ENCODE data around the gene NFIA.

The NFIA gene

DNA sequence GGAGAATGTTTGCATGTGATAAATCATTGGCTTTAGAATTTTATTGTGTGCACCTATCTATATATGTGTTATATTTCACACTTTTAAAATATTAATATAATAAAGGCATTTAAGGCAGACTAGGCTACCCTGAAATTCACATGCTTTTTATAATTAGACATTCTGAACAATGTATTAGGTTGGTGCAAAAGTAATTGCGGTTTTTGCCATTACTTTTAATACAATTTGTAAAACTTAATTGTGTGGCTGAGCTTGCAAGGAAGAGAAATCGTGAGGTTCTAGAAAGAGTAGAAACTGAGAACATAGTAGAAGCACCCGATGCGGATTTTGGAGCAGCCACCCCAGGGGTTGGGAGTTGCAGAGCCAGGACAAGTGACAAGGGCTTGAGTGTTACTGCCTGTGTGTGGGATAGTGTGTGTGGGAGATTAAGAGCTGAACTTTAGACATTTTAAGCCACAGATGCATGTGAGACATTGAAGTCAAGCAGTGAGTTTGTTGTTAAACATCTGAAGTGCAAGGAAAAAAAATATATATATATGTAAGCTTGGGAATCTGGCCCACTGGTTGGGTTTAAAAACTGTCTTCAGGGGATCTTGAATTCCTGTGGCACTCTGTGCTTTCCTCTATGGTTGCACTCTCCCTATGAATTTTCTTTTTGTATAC lies 398.0 kb downstream of the NFIA start:
- Mint-ChIP-seq H3K36me3 (no peaks in the 10 kb centered on the region), H3K9me3 (no peaks in the 10 kb centered on the region), H3K4me1 (no peaks in the 10 kb centered on the region), H3K4me3 (no peak overlapping the region), H3K27ac (no peak overlapping the region), H3K27me3 (peaks cover 36% of the 10 kb centered on the region)
- CTCF ChIA-PET: no interaction called here
- DNase-seq: no peak

GRCh38 chr1:61481315-61481715 lies 399.0 kb downstream of the NFIA start:
- no peaks in the 10 kb centered on the region for H3K36me3 Mint-ChIP-seq
- H3K27me3 Mint-ChIP-seq: peaks cover 36% of the 10 kb centered on the region
- CTCF ChIA-PET: no interaction called here
- no peaks in the 10 kb centered on the region for H3K9me3 Mint-ChIP-seq
- no peak overlapping the region for H3K4me3 Mint-ChIP-seq
- H3K4me1 Mint-ChIP-seq: no peaks in the 10 kb centered on the region
- no peak overlapping the region for H3K27ac Mint-ChIP-seq
- no peak for DNase-seq

GRCh38 chr1:61482170-61482734 lies 399.9 kb downstream of the NFIA start:
- no peak for DNase-seq

GRCh38 chr1:61486783-61487536 lies 404.6 kb downstream of the NFIA start:
- no peak for DNase-seq
- Mint-ChIP-seq H3K27ac (no peak overlapping the region), H3K27me3 (peaks cover 19% of the 10 kb centered on the region), H3K4me3 (no peak overlapping the region), H3K4me1 (no peaks in the 10 kb centered on the region), H3K36me3 (no peaks in the 10 kb centered on the region), H3K9me3 (no peaks in the 10 kb centered on the region)
- CTCF ChIA-PET: interaction anchor here (0.6 to 1.5 kb wide), 2 partner anchors 34 to 152 kb away, joined by 3 read pairs; no protein-coding TSS in a partner anchor

More at GRCh38 chr1:61482170-61482734, 399.9 kb downstream of the NFIA start:
- Mint-ChIP-seq H3K27ac (no peak overlapping the region), H3K9me3 (no peaks in the 10 kb centered on the region), H3K4me1 (no peaks in the 10 kb centered on the region), H3K4me3 (no peak overlapping the region), H3K36me3 (no peaks in the 10 kb centered on the region), H3K27me3 (peaks cover 29% of the 10 kb centered on the region)
- CTCF ChIA-PET: no interaction called here

DNA sequence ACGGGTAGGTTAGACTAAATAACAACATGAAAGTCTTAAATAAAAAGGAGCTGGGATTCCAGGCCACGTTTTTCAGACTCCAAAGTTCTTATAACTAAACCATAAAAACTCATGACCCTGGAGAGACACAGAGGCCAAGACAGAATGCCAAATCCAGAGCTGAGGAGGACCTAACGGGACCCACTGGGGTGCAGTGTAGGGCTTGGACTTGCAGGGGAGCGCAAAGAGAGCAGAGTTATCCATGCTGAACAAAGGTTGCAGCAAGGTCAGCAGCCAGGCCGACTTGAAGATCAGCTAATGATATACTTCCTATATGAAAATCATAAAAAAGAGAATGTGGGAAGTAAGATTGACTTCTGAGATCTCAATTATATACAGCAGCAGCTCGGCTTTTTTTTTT lies 405.4 kb downstream of the NFIA start:
- Mint-ChIP-seq H3K4me3 (no peak overlapping the region), H3K27ac (no peak overlapping the region), H3K36me3 (no peaks in the 10 kb centered on the region), H3K9me3 (no peaks in the 10 kb centered on the region), H3K27me3 (peaks cover 20% of the 10 kb centered on the region), H3K4me1 (no peaks in the 10 kb centered on the region)
- no peak for DNase-seq
- CTCF ChIA-PET: interaction anchor here (1.5 kb wide), 1 partner anchor 35 kb away, joined by 3 read pairs; no protein-coding TSS in a partner anchor

- Mint-ChIP-seq H3K4me1 (no peaks in the 10 kb centered on the region), H3K27ac (no peak overlapping the region), H3K36me3 (no peaks in the 10 kb centered on the region), H3K27me3 (peaks cover 12% of the 10 kb centered on the region), H3K4me3 (no peak overlapping the region), H3K9me3 (no peaks in the 10 kb centered on the region)
- CTCF ChIA-PET: no interaction called here
- no peak for DNase-seq
These were observed 408.6 kb downstream of the NFIA start for GRCh38 chr1:61490924-61491323.

DNA sequence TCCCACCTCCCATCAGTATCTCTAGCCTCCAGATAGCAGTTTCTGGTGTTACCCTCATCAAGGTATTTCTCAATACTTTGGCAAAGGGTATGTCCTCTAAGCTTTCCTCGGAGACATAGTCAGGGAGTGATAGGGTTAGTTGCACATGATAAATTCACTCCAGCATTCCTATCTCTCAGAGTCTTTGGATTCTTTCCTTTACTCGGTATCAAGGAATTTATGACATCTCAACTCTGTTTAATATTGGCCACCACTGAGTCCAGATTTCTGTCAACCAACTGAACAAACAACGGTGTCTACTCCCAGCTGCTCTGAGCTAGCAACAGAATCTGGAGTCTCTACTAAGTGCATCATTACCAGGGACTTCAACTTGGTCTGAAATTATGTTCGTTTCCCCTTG lies 409.1 kb downstream of the NFIA start:
- Mint-ChIP-seq H3K9me3 (no peaks in the 10 kb centered on the region), H3K4me1 (no peaks in the 10 kb centered on the region), H3K36me3 (no peaks in the 10 kb centered on the region), H3K27me3 (peaks cover 12% of the 10 kb centered on the region), H3K27ac (no peak overlapping the region), H3K4me3 (no peak overlapping the region)
- no peak for DNase-seq
- CTCF ChIA-PET: no interaction called here

DNA sequence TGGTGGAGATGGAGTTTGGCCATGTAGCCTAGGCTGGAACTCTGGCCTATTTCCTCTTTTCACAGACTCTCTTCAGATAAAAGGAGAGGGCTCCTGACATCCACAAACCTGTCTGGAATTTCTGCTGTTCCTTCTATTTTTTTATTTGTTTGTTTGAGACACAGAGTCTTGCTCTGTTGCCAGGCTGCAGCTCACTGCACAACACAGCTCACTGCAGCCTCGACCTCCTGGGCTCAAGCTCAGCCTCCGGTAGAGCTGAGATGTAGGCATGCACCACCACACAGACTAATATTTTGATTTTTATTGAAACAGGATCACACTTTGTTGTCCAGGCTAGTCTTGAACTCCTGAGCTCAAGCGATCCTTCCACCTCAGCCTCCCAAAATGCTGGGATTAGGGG lies 411.6 kb downstream of the NFIA start:
- Mint-ChIP-seq H3K27me3 (peaks cover 18% of the 10 kb centered on the region), H3K27ac (no peak overlapping the region), H3K4me1 (no peaks in the 10 kb centered on the region), H3K9me3 (no peaks in the 10 kb centered on the region), H3K36me3 (no peaks in the 10 kb centered on the region), H3K4me3 (no peak overlapping the region)
- CTCF ChIA-PET: no interaction called here
- no peak for DNase-seq

DNA sequence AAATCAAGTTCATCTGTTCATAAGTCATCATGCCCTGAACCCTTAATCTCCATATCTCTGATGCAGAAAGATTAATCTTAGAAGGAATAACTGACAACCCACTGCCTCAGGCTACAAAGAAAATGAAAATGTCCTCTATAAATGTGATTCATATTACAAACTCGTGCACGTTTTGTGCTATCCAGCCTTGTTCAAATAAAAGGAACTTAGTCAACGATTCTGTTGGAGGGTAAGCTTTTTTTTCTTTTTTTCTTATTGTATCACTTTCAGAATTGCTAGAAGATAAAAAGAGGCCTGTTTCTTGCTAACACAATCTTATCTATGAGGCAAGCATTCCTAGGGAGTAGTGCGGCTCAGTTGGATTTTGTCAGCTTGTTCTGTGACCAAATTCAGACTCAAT lies 414.1 kb downstream of the NFIA start:
- H3K9me3 Mint-ChIP-seq: no peaks in the 10 kb centered on the region
- H3K27me3 Mint-ChIP-seq: peaks cover 14% of the 10 kb centered on the region
- no peak overlapping the region for H3K4me3 Mint-ChIP-seq
- no peaks in the 10 kb centered on the region for H3K4me1 Mint-ChIP-seq
- CTCF ChIA-PET: no interaction called here
- DNase-seq: no peak
- H3K36me3 Mint-ChIP-seq: no peaks in the 10 kb centered on the region
- no peak overlapping the region for H3K27ac Mint-ChIP-seq

DNA sequence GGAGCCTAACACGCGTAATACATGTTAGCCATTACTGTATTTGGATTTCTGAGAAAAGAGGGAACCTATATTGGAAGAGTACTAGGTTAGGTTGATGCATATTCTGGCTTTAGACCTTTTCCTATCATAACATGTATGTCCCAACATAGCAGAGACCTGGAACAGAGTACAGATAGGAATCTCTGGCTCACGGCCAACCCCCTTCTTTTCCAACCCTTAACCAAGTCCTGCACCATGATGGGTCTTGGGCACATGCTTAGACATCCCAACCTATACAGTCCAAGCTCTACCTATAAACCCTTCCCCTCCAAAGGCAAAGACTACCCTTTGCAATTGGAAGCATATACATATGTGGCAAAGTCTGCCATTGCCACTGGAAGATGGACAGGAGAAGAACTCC lies 414.7 kb downstream of the NFIA start:
- H3K27me3 Mint-ChIP-seq: peaks cover 12% of the 10 kb centered on the region
- H3K9me3 Mint-ChIP-seq: no peaks in the 10 kb centered on the region
- H3K36me3 Mint-ChIP-seq: no peaks in the 10 kb centered on the region
- no peak overlapping the region for H3K4me3 Mint-ChIP-seq
- H3K4me1 Mint-ChIP-seq: no peaks in the 10 kb centered on the region
- no peak overlapping the region for H3K27ac Mint-ChIP-seq
- no peak for DNase-seq
- CTCF ChIA-PET: no interaction called here

DNA sequence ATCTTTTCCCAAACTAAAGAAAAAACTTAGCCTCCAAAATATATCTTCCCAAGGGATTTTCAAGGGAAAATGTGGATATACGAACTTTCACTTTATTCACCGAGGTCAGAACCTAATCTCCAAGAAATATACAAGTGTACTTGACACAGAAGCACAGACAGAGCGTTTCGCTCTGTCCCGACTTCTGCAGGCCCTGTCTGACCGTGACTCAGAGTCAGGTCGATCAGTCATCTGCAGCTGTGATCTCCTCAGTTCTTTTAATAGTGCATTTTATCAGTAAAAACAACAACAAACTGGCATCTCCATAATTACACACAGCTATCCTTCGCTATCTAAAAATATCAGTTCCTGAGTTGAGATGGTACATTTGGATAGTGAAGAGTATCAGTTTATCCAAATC lies 416.0 kb downstream of the NFIA start:
- H3K36me3 Mint-ChIP-seq: no peaks in the 10 kb centered on the region
- no peak for DNase-seq
- H3K27me3 Mint-ChIP-seq: peaks cover 14% of the 10 kb centered on the region
- CTCF ChIA-PET: no interaction called here
- no peaks in the 10 kb centered on the region for H3K9me3 Mint-ChIP-seq
- H3K4me1 Mint-ChIP-seq: no peaks in the 10 kb centered on the region
- H3K4me3 Mint-ChIP-seq: no peak overlapping the region
- no peak overlapping the region for H3K27ac Mint-ChIP-seq

GRCh38 chr1:61501971-61502916 lies 419.9 kb downstream of the NFIA start:
- Mint-ChIP-seq H3K4me3 (no peak overlapping the region), H3K27ac (no peak overlapping the region), H3K9me3 (no peaks in the 10 kb centered on the region), H3K27me3 (peaks cover 10% of the 10 kb centered on the region), H3K36me3 (no peaks in the 10 kb centered on the region), H3K4me1 (no peaks in the 10 kb centered on the region)
- no peak for DNase-seq
- CTCF ChIA-PET: interaction anchor here (0.6 kb wide), 1 partner anchor 18 kb away, joined by 3 read pairs; no protein-coding TSS in a partner anchor

DNA sequence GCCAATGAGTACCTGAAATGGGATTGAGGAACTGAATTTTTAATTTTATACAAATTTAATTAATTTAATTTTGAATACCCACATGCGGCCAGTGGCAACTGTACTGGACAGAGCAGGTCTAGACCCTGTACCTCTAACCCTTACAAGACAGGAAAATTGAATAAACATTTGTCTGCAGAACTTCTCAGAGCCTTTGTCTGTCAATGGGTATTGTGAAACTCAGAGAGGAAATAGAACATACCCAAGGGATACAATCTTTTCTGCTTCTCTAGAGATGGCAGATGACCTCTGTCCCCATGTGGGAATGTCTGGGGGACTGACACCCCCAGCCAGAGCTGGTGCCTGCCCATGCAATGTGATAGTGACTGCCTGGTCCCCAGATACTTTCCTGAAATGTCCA lies 421.9 kb downstream of the NFIA start:
- H3K27me3 Mint-ChIP-seq: peaks cover 8% of the 10 kb centered on the region
- no peaks in the 10 kb centered on the region for H3K9me3 Mint-ChIP-seq
- H3K4me1 Mint-ChIP-seq: no peaks in the 10 kb centered on the region
- CTCF ChIA-PET: no interaction called here
- no peak overlapping the region for H3K27ac Mint-ChIP-seq
- no peak for DNase-seq
- no peaks in the 10 kb centered on the region for H3K36me3 Mint-ChIP-seq
- no peak overlapping the region for H3K4me3 Mint-ChIP-seq

DNA sequence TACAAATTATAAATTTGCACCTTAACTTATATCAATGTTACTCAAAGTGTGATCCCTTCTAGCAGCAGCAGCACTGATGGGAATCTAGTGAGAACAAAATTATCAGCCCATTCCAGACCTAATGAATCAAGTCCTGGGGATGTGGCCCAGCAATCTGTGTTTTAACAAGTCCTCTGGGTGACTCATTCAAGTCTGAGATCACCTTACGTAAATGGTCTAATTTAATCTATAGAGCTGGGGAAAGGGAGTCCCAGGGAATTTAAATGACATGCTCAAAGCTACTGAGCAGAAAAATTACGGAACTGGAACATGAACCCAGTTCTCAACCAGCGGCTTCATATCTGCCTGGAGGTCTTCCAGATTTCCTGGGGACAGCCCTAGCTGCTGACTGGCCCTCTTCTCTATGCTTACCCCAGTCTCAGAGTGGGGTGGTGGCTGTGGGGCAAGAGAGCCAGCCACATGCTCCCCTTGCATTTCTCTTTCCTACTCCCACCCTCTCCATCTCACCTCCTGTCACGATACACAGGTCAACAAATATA lies 422.6 kb downstream of the NFIA start:
- DNase-seq: no peak
- Mint-ChIP-seq H3K27me3 (peaks cover 8% of the 10 kb centered on the region), H3K36me3 (no peaks in the 10 kb centered on the region), H3K27ac (no peak overlapping the region), H3K4me3 (no peak overlapping the region), H3K9me3 (no peaks in the 10 kb centered on the region), H3K4me1 (no peaks in the 10 kb centered on the region)
- CTCF ChIA-PET: no interaction called here

All from activated naive CD4-positive, alpha-beta T cell treated with anti-CD3 and anti-CD28 coated beads, Interleukin-2, amount 10 ng/mL, durations not matched to agents 7 days and 5 days (primary cell).